T47D (cell line): ENCODE data around the gene ATXN1.

ENCODE experiments used
- DNase-seq, 2 experiments: peaks; one replicate each; pipeline versions ENCODE4 v3.0.0 to v3.0.0-alpha.2; 2011 to 2012; ENCODE audit warnings: low read depth in 1 of 2, low spot score in 1 of 2
- JUND ChIP-seq: IDR thresholded peaks from 2 replicates; pipeline ENCODE4 v1.6.1; 2012; ENCODE audit warnings: low read depth
- in situ Hi-C: cut with HindIII; loops from 2 replicates; pipeline ENCODE4 v1.10.0; 2016; ENCODE audit warnings: low sequenced_read_pairs, low pct_unique_long_range_greater_than_20kb

ATXN1 gene

DNA sequence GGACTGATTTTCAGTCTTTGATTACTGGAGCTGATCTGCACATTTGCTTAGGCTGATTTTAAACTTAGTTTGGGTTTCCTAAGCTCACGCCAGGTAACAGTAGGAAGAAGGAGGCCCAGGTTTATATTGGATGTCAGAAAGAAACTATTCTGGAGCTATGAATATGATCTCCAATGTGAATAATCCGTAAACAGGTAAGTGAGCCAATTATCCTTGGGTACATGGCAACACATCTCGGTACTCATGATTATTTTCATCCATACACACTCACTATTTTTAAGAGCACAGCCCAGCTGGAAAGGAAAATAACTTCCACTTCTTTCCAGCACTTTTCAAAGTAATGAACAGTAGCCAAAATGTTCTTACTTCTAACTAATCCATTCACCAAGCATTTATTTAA lies 7.0 kb downstream of the ATXN1 start:
- in situ Hi-C loops, result no loop called here
- no peak for TF ChIP-seq JUND
- no peak for DNase-seq

DNA sequence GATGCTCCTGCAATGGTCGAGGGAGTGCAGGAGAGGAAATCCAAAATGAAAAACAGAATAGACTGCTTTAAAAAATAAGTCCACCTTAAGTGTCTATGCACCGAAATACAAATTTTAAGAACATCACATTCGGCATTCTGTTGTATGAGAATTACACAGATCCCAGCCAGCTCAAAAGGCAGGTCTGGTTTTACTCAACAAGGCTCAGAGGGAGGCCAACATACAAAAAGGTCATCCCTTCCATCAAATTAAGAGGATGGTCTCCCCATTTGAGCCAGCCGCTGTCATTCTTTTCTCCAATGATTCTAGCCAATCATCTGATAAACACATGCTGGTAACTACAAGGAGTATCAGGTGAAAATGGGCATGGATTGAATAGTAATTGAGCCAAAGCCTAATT lies 7.9 kb downstream of the ATXN1 start:
- in situ Hi-C loops, result no loop called here
- TF ChIP-seq JUND, result no peak
- DNase-seq, result no peak

DNA sequence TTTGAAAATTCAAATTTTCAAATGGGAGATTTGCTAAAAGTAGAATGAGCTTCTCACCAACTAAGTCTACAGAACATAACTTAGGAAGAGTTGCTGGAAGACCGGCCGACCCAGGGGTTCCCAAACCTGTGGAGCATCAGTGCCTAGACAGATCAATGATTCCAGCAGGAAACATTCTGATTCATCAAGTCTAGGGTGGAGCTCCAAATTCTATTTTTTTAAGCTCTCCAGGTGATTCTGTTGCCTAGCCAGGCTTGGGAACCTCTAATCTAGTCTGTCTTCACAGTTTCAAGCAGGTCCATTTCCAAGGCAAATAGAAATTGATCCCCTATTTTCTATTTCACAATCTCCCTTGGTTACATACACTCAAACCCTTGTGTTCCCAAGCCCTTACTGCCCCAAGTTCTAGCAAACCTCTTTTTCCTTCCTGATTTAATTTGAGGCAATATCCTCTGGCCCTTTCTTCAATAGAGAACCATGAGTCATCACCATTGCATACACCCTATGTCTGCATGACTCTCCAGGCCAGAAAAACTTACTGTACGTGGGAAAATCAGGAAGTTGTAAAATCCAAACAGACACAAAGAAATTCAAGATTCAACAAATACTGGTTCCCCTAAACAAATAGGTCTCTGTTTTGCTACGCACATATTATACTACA lies 8.9 kb downstream of the ATXN1 start:
- in situ Hi-C loops, result no loop called here
- DNase-seq, result peak in 1 of 2 experiments; percentile 25
- no peak for TF ChIP-seq JUND

DNA sequence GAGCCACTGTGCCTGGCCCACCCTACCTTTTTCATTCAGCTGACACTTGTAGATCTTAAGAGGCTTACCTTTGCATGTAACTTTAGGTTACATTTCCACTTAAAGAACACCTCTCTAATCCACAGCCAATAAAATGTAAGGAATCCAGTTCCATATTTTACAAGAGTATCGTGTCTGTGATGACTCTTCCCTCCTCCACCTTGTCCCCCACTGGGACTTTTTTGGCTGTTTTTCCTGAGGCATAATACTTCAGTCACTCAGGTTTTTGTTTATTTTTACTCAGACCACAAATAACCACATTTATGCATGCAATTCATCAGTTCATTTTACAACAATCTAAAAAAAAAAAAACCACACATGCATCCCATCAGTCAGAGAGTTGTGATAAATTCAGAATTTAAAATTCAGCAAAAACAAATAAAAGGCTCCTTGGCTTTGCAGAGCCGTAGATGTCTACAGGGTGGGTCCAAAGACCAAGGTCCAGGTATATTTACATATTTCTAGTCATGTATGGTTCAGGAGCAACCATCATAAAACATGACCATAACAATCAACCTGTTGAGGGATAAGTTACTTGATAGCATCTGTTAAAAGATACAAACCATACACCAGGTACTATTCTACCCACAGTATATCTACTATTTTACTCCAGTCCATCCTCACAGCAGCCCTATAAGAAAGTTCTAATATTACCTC lies 9.9 kb downstream of the ATXN1 start:
- in situ Hi-C loops, result no loop called here
- peak in 1 of 2 experiments; percentile 17 for DNase-seq
- no peak for TF ChIP-seq JUND

DNA sequence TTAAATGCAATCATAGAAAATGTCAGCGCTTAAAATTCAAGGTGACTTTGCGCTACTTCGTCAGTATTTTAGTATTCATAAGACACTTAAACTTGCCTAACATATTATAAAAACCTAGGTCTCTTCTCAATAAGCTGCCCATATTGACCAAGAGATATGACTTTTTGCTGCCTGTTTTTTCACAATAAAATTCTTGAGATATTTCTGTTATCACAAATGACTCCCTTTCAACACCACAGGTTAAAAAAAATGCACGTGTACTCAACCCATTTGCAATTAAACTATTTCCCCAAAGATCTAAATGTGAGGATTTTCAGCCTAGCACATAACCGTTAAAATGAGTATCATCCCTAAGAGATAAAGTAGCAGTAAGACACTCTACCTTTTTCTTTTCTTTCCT lies 10.7 kb downstream of the ATXN1 start:
- in situ Hi-C loops, result no loop called here
- no peak for DNase-seq

DNA sequence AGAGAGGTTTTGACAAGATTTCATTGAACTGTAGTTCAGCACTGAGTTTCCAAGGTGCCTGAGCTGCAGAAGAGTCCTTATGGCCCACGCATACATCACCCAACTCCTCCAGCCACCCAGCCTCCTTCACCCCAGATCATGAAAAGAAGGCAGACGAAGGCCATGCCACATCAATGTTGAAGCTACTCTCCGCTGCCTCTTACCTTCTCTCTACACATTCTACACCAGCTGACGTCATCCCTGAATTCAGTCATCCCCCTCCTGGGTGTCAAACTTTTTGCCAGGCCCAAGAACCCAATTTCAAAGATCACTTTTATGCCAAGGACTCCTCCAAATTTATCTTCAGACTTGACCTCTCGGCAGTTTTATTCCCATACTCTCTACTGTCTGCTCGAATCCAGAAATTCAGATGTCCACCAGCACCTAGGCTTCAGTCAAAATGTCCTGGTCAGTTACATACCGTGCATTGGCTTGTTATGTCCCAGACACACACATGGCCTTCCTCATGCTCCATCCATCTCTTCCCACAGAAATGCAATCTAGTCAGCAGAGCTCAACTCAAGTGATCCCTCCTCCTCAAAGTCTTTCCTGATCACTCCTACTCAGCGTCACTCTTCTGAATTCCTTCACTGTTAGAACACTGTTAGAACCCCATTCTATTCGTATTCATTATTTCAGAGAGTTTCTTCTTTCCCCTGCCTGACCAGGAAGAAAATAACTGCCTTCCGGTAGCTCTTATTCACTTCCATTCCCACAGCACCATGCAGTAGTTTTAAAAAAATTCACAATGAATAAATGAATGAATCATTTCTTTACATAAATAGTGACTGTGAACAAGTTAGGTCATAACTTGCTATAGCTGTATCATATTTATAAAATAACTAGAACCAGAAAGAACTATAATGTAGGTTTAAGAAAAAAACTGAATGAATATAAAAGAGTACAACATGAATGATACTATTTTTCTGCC lies 11.5 kb downstream of the ATXN1 start:
- TF ChIP-seq JUND, result no peak
- DNase-seq, result no peak
- in situ Hi-C loops, result no loop called here

More for the DNA sequence above, 10.7 kb downstream of the ATXN1 start:
- no peak for TF ChIP-seq JUND

DNA sequence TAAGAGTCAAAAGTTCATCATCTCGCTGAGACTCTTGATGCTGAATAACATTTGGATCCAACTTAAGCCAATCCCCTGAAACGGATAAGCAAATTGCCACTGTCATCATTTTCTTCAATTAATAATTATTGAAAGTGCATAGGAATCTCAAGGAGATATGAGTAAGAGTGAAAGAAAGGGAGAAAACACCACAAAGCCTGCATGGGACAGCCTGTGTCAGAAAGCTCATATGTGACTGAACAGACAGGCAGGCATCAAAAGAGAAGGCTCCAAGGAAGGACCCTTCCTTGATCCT lies 13.3 kb downstream of the ATXN1 start:
- no peak for TF ChIP-seq JUND
- in situ Hi-C loops, result no loop called here
- no peak for DNase-seq

DNA sequence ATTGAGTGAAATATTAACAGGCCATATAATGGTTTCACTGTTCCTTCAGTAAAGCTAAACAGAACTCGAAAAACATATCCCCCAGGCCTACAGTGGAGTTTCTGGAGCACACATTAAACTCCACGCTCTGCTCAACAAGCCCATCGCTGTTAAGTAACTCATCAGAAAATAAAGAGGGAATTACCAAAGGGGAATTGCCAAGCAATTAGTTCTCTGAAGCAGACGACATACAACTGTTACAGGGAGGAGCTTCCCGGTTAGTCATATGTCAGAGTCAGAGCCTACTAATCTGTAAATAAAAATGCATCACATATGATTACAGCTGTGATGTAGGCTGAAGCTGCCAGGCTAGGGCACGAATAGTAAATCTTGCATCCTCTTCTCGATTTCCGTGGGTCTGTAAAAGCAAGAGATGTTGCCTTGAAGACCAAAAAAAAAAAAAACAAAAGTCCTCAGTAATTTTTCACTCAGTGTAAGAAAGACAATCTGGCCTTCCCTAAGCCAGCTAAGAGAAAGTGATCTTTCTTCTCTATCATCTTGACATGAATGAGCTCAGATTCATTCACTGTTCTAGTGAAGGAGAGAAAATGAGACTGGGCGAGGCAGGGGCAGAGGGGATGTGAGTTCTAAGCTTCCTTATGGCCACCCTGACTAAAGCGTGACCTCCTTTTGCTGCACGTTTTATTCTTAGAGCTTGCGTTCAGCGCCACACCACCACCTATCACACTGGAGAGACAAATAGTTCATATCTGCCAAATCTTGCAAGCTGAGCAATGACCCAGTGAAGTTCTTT lies 13.8 kb downstream of the ATXN1 start:
- in situ Hi-C loops, result no loop called here
- no peak for DNase-seq
- TF ChIP-seq JUND, result no peak

DNA sequence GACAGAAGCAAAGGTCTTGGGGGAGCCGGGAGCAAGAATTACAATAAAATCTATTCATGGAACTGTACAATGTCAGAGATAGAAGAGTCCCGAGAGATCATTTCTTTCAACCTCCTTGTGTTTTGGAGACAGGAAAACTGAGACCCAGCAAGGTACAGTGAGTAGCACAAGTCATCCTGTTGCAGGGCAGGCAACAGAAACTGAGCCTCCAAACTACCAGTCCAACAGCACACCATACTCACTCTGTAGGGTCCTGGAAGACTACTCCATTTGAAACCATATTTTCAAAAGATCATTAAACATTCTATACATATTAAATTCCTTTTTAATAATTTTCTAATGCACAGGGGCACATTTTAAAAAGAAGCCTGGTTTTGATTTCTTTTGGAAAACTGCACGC lies 14.4 kb downstream of the ATXN1 start:
- DNase-seq, result no peak
- no peak for TF ChIP-seq JUND
- in situ Hi-C loops, result no loop called here

DNA sequence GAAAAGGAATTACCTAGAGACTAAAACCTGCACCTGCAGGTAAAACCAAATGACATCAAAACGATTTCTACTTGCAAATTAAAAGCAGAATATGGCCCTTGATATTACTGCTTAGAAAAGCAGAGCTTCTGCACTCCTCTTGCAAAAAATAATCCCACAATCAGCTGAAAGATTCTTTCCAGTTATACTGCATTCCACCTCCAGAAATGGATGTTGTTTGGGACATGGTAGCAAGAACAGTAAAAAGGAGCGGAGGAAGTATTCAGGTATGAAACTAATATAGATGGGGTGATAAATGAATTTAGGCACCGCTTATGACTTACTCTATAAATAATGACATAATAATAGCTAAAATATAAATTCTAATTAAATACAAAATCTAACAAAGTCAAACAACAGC lies 14.9 kb downstream of the ATXN1 start:
- TF ChIP-seq JUND, result no peak
- peak in 1 of 2 experiments; percentile 12 for DNase-seq
- in situ Hi-C loops, result no loop called here

DNA sequence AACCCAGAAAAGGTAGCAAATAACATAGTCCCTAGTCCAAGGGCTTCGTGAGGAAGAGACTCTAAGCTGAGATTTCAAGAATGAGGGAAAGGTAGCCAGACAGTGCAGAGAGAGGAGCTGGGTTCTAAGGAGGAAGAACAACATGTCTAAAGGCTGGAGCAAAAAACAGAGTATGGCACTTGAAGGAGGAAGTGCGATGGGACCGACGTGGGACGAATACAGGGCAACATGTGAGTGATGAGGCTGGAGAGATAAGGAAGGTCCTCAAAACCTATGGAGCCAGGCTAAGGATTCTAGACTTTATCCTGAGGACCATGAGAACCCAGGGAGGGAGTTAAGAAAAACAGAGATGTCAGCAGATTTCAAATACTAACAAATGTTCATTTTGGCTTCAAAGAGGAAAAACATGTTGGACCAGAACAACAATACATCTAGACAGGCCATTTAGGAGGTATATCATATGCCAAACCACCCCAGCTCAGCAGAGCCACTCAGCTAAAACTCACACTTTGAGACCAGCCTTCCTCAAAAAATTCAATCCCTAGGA lies 17.5 kb downstream of the ATXN1 start:
- no peak for DNase-seq
- TF ChIP-seq JUND, result no peak
- in situ Hi-C loops, result no loop called here

DNA sequence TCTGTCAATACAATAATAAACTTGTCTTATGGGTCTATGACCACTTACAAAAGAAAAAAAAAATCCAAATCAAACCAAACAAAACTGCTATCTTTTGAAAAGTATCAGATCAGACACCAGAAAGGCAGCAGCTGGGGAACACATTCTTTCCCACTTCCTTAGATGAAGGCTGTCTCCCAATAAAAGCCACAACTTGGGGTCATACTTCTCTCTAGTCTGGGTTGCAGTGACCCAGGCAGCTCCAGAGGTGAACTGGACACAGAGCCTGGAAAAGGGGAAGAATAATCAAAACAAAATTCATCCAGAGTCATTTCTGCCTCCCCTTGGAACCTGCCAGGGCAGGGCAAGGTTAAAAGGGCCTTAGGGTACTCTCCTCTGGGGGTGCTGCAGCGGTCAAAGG lies 19.1 kb downstream of the ATXN1 start:
- no peak for TF ChIP-seq JUND
- no peak for DNase-seq
- in situ Hi-C loops, result no loop called here
